ENCODE data around the gene FOXD4L1. TPM values are rescaled to one million over a fixed set of nuclear protein-coding genes. Genes with fewer than 3 reads are reported as not detected.
"Not testable (repeated sequence)": the region's sequence is repeated elsewhere in the genome, so short reads cannot be mapped to it uniquely, and the experiment has no call there.

The FOXD4L1 gene
- total RNA-seq, 1 donor from 2014 or later = 0.20 TPM

DNA sequence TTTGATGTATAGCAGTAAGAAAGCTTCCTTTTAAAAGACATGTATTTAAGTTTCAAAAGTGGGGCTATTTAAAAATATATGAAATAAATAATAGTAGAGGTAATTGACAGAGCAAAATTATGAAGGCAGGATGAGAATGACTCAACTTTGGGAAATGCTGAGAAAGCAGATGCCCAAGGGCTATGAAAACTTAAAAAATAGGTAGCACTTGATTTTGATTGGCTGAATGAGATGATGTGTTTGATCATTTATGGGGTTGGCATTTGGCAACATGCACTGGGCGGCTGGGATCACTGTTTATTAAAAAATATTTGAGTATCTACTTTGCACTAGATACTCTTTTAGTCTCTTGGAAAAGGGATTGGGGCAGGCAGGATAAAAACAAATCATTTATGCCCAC is 26.5 kb downstream of the FOXD4L1 start:
- DNase-seq (ENCODE audit: low read depth) = not testable (repeated sequence)

GRCh38 chr2:113527350-113528045 is 29.0 kb downstream of the FOXD4L1 start:
- DNase-seq (ENCODE audit: low read depth) = not testable (repeated sequence)

DNA sequence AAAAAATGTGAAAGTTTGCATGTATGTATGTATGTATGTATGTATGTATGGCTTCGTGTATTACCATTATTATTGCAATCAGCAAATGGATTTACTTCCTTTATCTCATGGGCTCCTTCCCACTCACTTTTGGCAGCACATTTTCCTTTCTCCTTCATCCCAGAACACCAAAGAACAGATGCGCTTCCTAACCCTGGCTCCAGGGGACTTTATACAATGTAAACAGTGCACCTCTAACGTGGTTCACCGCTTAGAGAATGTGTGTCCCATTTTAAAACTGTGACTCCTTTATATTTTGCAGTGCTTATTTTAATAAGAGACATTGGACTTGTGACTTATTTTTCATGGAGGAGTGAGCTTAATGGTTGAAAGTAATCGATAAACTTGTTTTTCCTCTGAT is 29.7 kb downstream of the FOXD4L1 start:
- DNase-seq (ENCODE audit: low read depth) = not testable (repeated sequence)

DNA sequence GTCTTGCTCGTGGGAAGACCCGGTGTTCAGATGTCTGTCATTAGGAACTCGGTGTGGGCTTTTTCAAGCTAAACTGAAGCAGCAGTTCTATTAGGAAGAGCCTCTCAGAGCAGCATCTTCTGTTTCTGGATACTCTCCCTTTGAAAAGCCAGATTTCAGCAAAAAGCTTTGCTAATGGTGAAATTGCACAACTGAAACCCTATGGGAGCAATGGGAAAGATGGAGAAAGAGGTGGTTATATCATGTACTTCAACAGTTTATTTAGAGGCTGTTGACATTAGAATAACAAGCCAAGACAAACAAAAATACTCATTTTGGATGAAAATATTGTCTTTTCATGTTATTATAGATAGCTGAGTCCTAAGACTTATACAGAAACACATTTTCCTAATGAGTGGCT is 30.4 kb downstream of the FOXD4L1 start:
- DNase-seq (ENCODE audit: low read depth) = not testable (repeated sequence)

GRCh38 chr2:113532991-113533390 is 34.5 kb downstream of the FOXD4L1 start:
- DNase-seq (ENCODE audit: low read depth) = not testable (repeated sequence)

DNA sequence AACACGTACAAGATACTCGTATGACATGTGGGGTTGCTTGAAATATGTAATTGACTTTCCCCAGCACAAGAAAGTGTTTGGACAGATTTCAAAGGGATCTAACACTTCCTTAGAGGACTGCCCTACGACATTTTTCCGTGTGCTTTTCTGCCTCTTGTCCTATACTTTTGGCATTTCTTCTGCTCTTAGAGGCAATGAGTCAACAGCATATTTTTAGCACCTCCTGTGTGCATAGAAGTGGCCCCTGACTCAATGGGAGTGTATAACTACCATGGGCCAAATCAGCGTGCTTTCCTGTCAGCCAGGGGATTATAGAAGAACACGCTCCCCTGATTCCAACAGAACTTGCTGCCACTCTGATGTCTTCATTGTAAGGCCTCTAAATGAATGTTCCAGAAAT is 38.1 kb downstream of the FOXD4L1 start:
- DNase-seq (ENCODE audit: low read depth) = not testable (repeated sequence)

GRCh38 chr2:113540834-113541203 is 42.4 kb downstream of the FOXD4L1 start:
- not testable (repeated sequence) for DNase-seq (ENCODE audit: low read depth)

DNA sequence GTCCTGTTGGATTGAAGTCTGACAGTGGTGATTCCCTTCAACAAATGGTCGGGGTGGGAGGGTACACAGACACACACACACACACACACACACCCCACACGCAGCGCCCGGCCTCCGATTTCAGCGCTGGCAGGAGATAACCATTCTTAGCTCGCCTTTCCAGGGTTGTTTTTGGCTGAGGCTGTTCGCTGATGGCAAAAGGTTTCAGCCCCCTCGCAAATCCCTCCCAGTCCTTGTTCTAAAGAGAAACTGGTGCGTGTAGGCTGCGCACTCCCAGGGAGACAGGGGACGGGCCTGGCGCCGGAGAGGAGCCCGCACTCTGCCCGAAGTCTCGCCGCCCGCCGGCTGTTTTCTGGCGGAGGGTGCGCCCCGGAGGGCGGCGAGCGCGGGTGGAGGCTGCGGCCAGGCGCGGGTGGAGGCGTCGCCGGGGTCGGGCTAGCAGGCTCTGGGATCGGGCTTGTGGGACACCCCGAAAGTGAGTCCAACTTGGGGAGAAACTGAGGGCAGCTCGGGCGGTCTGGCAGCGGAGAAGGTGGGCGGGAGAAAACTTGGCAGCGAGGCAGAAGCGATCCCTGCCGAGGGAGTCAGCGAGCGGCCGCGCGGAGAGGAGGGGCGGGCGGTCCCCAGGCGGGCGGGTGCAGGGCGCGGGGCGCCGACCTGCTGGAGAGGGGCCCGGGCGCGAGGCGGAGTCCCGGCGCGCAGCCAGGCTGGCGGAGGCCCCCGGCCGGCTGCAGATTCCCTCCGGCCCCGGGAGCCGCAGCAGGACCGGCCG is 42.9 kb downstream of the FOXD4L1 start:
- not testable (repeated sequence) for DNase-seq (ENCODE audit: low read depth)

- DNase-seq (ENCODE audit: low read depth) = not testable (repeated sequence)
These were observed 43.6 kb downstream of the FOXD4L1 start for GRCh38 chr2:113541976-113542485.

DNA sequence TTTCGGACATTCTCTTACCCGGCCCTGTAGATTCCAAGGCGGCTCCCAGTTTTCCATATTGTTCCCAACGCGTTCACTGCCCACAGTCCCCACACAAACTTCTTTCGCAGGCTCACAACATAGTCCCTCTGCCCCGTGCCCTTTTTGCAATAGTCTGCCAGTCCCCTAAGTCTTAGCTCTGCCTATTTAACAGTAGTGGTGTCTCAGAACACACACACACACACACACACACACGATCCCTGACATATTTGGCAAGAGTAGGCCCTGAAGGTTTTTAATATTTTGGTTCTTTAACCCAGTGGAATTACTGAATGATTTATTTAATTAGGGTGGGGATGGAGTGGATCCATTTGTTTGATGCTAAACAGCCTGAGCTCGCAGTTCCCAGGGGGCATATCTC is 44.1 kb downstream of the FOXD4L1 start:
- DNase-seq (ENCODE audit: low read depth) = not testable (repeated sequence)

Other genes with a start within 250 kb of the FOXD4L1 start
- gene PAX8, start 219.7 kb upstream of the FOXD4L1 start, total RNA-seq = 86.5 and 273 TPM in 2 replicates
- 25.7 and 45.8 TPM in 2 replicates for gene ZNG1B, start 61.0 kb upstream of the FOXD4L1 start, total RNA-seq
- gene RABL2A, start 128.6 kb downstream of the FOXD4L1 start, total RNA-seq = 3.5 and 21.3 TPM in 2 replicates

Data from renal cortical epithelial cell (primary cell).